Measurements from ENCODE around the gene GRAP2. TPM values are rescaled to one million over a fixed set of nuclear protein-coding genes. Genes with fewer than 3 reads are reported as not detected.

Gene GRAP2
- total and polyA plus RNA-seq, 2 of the 4 experiments (the other 2 are of a cell fraction), result not detected

DNA sequence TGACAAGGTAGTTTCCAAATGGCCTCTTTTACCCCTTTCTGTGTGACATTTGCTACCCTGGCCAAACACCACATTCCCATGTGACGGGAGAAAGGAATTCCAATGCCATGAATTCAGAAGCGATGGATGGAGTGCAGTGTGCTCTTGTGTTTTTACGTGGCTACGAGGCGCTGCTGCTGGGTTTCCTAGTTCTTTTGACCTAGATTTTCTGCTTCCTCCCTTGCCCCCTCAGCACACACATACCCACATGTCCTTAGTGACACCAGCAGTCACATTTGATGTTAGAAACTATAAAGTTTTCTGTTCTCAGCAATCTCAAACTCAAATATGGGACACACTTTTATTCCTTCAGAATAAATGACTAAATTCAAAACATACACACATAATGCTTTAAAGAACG, 51.5 kb downstream of the GRAP2 start:
- no peak overlapping the region for H4K5ac ChIP-seq (ENCODE audit: low read depth, low read length)
- H2AK5ac ChIP-seq (ENCODE audit: low read depth, low read length), result no peak overlapping the region
- no peak overlapping the region for H3K23ac ChIP-seq (ENCODE audit: low read depth, low read length)
- no peak overlapping the region for H3K14ac ChIP-seq (replicated peaks; ENCODE audit: low read depth, low read length)
- H4K20me1 ChIP-seq (ENCODE audit: insufficient read depth, low read length), result no peaks in the 10 kb centered on the region
- WGBS, 2 experiments (ENCODE audit: extremely low coverage in 2 of 2, insufficient read length in 1 of 2), result no CpG with 5 or more reads among the region's 6 CpGs
- no peak overlapping the region for H4K8ac ChIP-seq (ENCODE audit: low read depth in 2 of 2, low read length in 2 of 2)
- TF ChIP-seq RFX5 (IDR thresholded peaks at IDR 0.05; ENCODE audit: low read depth, low read length) (no peak), SMC3 (IDR thresholded peaks at IDR 0.05; ENCODE audit: low read depth, low read length) (no peak)
- H2BK120ac ChIP-seq (ENCODE audit: low read depth, low read length), result no peak overlapping the region
- H3K9ac ChIP-seq (ENCODE audit: low read depth, low read length), result no peak overlapping the region
- dilution Hi-C loops (cut with HindIII; ENCODE audit: low sequenced_read_pairs, unreplicated experiment), result no loop called here
- intact Hi-C loops (cut with micrococcal nuclease), result no loop called here
- no peak overlapping the region for H3K4me3 ChIP-seq (ENCODE audit: insufficient read depth, low read depth, low read length)
- H3K4me2 ChIP-seq (ENCODE audit: low read depth, low read length), result no peak overlapping the region
- H4K91ac ChIP-seq (ENCODE audit: insufficient read depth, low read depth, low read length), result no peak overlapping the region
- H3K18ac ChIP-seq (ENCODE audit: low read depth, low read length), result no peak overlapping the region
- no peak overlapping the region for H2AFZ ChIP-seq (replicated peaks; ENCODE audit: low read length, poor library complexity)
- no peak overlapping the region for H2BK20ac ChIP-seq (ENCODE audit: low read depth, low read length)
- peaks cover 2% of the 10 kb centered on the region; the same call in 1 of the 2 replicates for H3K4me1 ChIP-seq (ENCODE audit: control insufficient read depth, insufficient read depth, low read length)
- H3K36me3 ChIP-seq (ENCODE audit: control insufficient read depth, insufficient read depth, low read length), result no peaks in the 10 kb centered on the region
- H3K9me3 ChIP-seq (ENCODE audit: control insufficient read depth, insufficient read depth, low read length), result no peaks in the 10 kb centered on the region
- ChIA-PET CTCF (no interaction called here), POLR2A (ENCODE audit: unreplicated experiment) (no interaction called here)
- no peak overlapping the region for H2AK9ac ChIP-seq (replicated peaks; ENCODE audit: low read depth, low read length, poor library complexity)
- H2BK5ac ChIP-seq (ENCODE audit: low read depth, low read length, poor library complexity, severe bottlenecking), result no peak overlapping the region
- H3K27ac ChIP-seq (ENCODE audit: insufficient read depth, low read length), result no peak overlapping the region
- no peak overlapping the region for H2BK15ac ChIP-seq (ENCODE audit: low read depth, low read length)
- peaks cover 39% of the 10 kb centered on the region for H3K27me3 ChIP-seq (ENCODE audit: control insufficient read depth, insufficient read depth, low read length)
- 0 out of 2 replicates have a peak, but pooled peaks cover 2% of the 10 kb centered on the region for H3K9me1 ChIP-seq (ENCODE audit: insufficient read depth, low read length)
- H3K79me1 ChIP-seq (ENCODE audit: low read depth in 1 of 2, low read length in 2 of 2), result no peaks in the 10 kb centered on the region
- DNase-seq (no peak), ATAC-seq (ENCODE audit: low read depth) (no peak)
- H3K4ac ChIP-seq (ENCODE audit: low read depth, low read length), result no peak overlapping the region
- no peak overlapping the region for H3K56ac ChIP-seq (ENCODE audit: extremely low read depth, insufficient read depth, low read length)
- BruUV-seq (replicated peaks), result no TSS peak
- in situ Hi-C loops (cut with MboI; ENCODE audit: low sequenced_read_pairs), result no loop called here
